GM19438 (cell line): Measurements from ENCODE around the gene HES7.

Experiments
- ATAC-seq: cut with Tn5 transposase; IDR thresholded peaks from one replicate; pipeline ENCODE4 v1.9.1; 2021; ENCODE audit warnings: low read depth; ENCODE audit not compliant: unreplicated experiment

HES7 gene

GRCh38 chr17:8155231-8155995 lies 31.5 kb upstream of the HES7 start:
- ATAC-seq, result no peak

- ATAC-seq, result no peak
Measured at GRCh38 chr17:8154608-8155155, 30.8 kb upstream of the HES7 start.

GRCh38 chr17:8153957-8154607 lies 30.2 kb upstream of the HES7 start:
- ATAC-seq, result no peak

- ATAC-seq, result no peak
Measured at GRCh38 chr17:8153525-8153956, 29.6 kb upstream of the HES7 start.

- ATAC-seq, result no peak
Measured at GRCh38 chr17:8153031-8153451, 29.1 kb upstream of the HES7 start.

GRCh38 chr17:8152112-8152775 lies 28.3 kb upstream of the HES7 start, which contains the start of gene PER1:
Gene PER1 (minus strand): TSS chr17:8152404. CDS start chr17:8150706, 1,698 bp downstream.
- no peak for ATAC-seq

- ATAC-seq, result no peak
Measured at GRCh38 chr17:8151641-8152111, 27.8 kb upstream of the HES7 start.

- ATAC-seq, result peak; percentile 44
Measured at GRCh38 chr17:8151120-8151640, 27.3 kb upstream of the HES7 start.

- ATAC-seq, result peak; percentile 5
Measured at GRCh38 chr17:8150194-8151119, 26.6 kb upstream of the HES7 start.

GRCh38 chr17:8149419-8150193 lies 25.7 kb upstream of the HES7 start:
- ATAC-seq, result no peak

GRCh38 chr17:8148560-8148959 lies 24.7 kb upstream of the HES7 start:
- no peak for ATAC-seq

GRCh38 chr17:8147805-8148404 lies 24.0 kb upstream of the HES7 start:
- ATAC-seq, result no peak

- ATAC-seq, result no peak
Measured at GRCh38 chr17:8147141-8147804, 23.4 kb upstream of the HES7 start.

GRCh38 chr17:8146381-8147140 lies 22.7 kb upstream of the HES7 start:
- no peak for ATAC-seq

- ATAC-seq, result no peak
Measured at GRCh38 chr17:8145811-8146210, 21.9 kb upstream of the HES7 start.

GRCh38 chr17:8144401-8145231 lies 20.7 kb upstream of the HES7 start:
- no peak for ATAC-seq
